NCI-H2196 treated with DMSO at 0.1 percent for 48 hours (cell line): ENCODE data around the gene CHST3.

Source experiments
- DNase-seq: peaks from one replicate; lab custom pipeline; 2025; ENCODE audit not compliant: unreplicated experiment; lab: John Stamatoyannopoulos, UW

The CHST3 gene

DNA sequence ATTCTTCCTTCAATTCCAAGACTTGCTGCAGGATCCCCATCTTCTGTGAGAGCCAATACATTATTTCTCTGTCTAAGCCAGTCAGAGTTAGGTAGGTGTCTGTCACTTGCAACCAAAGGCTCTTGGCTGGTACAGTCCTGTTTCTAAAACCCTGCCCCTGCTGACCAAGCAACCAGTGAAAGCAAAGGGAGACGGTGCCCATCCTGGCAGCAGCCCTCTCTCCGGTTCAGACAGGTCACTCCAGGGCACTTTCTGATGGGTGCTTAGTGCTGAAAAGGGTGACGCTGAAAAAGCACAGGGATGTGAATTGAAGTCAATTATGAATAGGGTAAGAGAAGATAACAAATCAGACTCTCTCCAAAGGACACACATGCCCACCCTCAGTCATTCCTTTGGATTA is 86.7 kb downstream of the CHST3 start:
- no peak for DNase-seq

GRCh38 chr10:72053690-72054089 is 89.5 kb downstream of the CHST3 start:
- DNase-seq, result no peak

DNA sequence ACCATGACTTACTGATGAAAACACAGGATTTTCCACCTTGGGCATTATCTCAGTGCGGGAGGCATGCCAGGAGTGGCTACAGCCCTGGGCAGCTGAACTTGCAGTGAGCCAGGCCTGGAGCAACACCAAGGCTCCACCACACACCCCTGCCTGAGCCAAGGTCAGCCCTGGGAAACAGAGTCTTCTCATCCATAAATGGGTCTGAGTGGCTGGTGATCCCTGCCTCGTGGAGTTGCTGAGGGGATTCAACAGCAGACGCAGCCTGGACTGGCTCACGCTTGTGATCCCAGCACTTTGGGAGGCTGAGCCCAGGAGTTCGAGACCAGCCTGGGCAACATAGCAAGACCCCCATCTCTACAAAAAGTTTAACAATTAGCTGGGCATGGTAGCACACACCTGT is 91.9 kb downstream of the CHST3 start:
- DNase-seq, result no peak

DNA sequence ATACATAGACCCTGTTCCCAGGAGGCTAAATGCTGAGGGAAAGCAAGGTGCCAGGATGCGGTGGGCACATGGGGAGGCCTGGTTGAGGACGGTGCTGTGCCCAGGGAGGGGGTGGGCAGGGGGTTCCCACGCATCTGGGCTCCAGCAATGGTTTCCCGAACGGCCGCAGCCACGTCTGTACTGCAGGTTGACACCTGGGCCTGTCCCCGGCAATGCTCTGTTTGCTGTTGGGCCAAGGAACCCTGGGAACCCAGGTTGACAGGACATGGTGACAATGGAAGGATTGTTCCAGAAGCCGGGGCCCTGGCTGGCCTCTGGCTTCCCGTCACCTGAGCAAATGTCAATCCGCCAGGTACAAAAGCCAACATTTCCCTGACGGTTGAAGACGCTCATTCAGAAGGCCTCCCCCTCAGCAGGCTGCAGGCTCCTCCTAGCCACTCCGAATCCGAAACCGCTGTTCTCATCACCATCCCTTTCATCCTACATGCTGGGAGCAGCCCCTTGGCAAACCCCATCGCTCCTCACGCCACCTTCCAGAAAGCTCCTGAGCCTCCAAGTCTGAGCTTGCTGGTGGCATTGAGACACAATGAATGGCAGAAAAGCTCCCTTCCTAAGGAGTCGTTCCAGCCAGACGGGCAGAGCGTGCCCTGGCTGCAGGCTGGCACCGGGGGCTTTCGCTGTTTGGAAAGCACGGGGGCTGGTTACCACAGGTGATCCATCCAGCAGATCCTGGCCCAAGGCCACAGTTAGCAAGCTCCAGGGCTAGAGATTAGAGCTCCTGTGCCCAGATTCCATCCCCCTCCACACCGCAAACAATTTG is 92.9 kb downstream of the CHST3 start:
- no peak for DNase-seq

DNA sequence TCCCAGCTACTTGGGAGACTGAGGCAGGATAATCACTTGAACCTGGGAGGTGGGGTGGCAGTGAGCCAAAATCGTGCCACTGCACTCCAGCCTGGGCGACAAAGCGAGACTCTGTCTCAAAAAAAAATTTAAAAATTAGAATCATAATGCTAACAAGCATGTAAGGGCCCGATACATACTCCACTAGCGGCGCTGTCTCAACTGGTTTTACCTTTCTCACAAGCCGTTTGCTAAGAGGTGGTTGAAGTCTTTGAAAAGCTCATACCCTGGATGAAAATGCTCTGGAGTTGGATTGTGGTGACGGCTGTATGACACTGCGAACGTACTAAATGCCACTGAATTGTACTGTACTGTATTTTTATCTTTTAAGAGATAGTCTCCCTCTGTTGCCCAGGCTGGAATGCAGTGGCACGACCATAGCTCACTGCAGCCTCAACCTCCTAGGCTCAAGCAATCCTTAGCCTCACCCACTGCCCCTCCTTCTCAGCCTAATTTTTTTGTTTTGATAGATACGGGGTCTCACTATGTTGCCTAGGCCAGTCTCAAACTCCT is 94.2 kb downstream of the CHST3 start:
- DNase-seq, result no peak

GRCh38 chr10:72058989-72059842 is 95.0 kb downstream of the CHST3 start:
- no peak for DNase-seq

- no peak for DNase-seq
These were observed 95.9 kb downstream of the CHST3 start for GRCh38 chr10:72059843-72060822.

- DNase-seq, result no peak
These were observed 97.3 kb downstream of the CHST3 start for GRCh38 chr10:72061491-72061890.

DNA sequence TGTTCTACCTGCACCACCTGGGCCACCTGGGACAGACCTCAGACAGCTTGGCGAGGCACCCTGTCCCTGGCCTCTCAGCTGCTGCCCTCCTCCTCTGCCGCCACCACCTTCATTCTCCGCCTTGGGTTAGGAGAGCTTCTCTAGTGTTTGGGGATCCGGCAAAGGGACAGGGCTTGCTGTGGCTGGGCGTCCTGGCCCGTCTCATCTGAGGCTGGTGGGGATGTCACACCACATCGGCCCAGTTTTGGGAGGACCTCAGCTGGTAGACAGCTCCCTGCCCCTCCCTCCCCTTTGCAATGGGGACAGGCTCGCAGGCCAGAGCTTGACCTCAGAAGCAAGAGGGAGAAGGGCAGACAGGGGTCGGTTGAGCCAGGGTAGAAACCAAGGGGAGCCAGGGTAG is 97.7 kb downstream of the CHST3 start:
- no peak for DNase-seq

GRCh38 chr10:72062382-72062781 is 98.2 kb downstream of the CHST3 start:
- DNase-seq, result no peak
